ENCODE data around the gene TENT4B.

TENT4B gene

GRCh38 chr16:50203681-50204080, 50.6 kb downstream of the TENT4B start:
- DNase-seq (ENCODE audit: insufficient read length, low spot score) (no peak), FAIRE-seq (no peak)
- TF ChIP-seq CTCF (IDR thresholded peaks at IDR 0.05; ENCODE audit: insufficient read depth, missing control alignments) = no peak

- FAIRE-seq (no peak), DNase-seq (ENCODE audit: insufficient read length, low spot score) (no peak)
- no peak for TF ChIP-seq CTCF (IDR thresholded peaks at IDR 0.05; ENCODE audit: insufficient read depth, missing control alignments)
These were observed 51.5 kb downstream of the TENT4B start for GRCh38 chr16:50204453-50205108.

- no peak for DNase-seq (ENCODE audit: insufficient read length, low spot score)
- no peak for FAIRE-seq
- TF ChIP-seq CTCF (IDR thresholded peaks at IDR 0.05; ENCODE audit: insufficient read depth, missing control alignments) = no peak
These were observed 54.5 kb downstream of the TENT4B start for GRCh38 chr16:50207652-50208051.

GRCh38 chr16:50208460-50208931, 55.4 kb downstream of the TENT4B start:
- TF ChIP-seq CTCF (IDR thresholded peaks at IDR 0.05; ENCODE audit: insufficient read depth, missing control alignments) = no peak
- FAIRE-seq (no peak), DNase-seq (ENCODE audit: insufficient read length, low spot score) (no peak)

GRCh38 chr16:50209546-50210265, 56.6 kb downstream of the TENT4B start:
- no peak for TF ChIP-seq CTCF (IDR thresholded peaks at IDR 0.05; ENCODE audit: insufficient read depth, missing control alignments)
- FAIRE-seq = no peak

GRCh38 chr16:50210266-50211038, 57.3 kb downstream of the TENT4B start:
- DNase-seq (ENCODE audit: insufficient read length, low spot score) = no peak
- TF ChIP-seq CTCF (IDR thresholded peaks at IDR 0.05; ENCODE audit: insufficient read depth, missing control alignments) = peak; percentile 67
- no peak for FAIRE-seq

More at GRCh38 chr16:50209546-50210265, 56.6 kb downstream of the TENT4B start:
- no peak for DNase-seq (ENCODE audit: insufficient read length, low spot score)

Measured in D721Med (cell line).